Hindlimb muscle (tissue), 1 donor: ENCODE data around the gene VPS41. TPM values are rescaled to one million over a fixed set of nuclear protein-coding genes. Genes with fewer than 3 reads are reported as not detected.

Source experiments
- polyA plus RNA-seq: library from polyadenylated mRNA; unstranded; fragments of 120-200 nt; gene quantifications from one replicate; pipeline ENCODE4 v1.2.1, GENCODE V29; 2013; ENCODE audit not compliant: insufficient read length

The VPS41 gene
- polyA plus RNA-seq, 1 donor: 34.8 TPM

Other genes with a start within 250 kb of the VPS41 start
- gene POU6F2, start 68.7 kb upstream of the VPS41 start, polyA plus RNA-seq: 0.18 TPM